Kidney glomerular epithelial cell (primary cell): ENCODE measurements around the gene TMEM247.
A peak's percentile ranks its signal among the peaks of the same experiment; 100 is the strongest.
"Not testable (repeated sequence)": the region's sequence is repeated elsewhere in the genome, so short reads cannot be mapped to it uniquely, and the experiment has no call there.

Experiments
- DNase-seq: peaks from one replicate; lab custom pipeline; 2025; lab: John Stamatoyannopoulos, UW

TMEM247 gene

DNA sequence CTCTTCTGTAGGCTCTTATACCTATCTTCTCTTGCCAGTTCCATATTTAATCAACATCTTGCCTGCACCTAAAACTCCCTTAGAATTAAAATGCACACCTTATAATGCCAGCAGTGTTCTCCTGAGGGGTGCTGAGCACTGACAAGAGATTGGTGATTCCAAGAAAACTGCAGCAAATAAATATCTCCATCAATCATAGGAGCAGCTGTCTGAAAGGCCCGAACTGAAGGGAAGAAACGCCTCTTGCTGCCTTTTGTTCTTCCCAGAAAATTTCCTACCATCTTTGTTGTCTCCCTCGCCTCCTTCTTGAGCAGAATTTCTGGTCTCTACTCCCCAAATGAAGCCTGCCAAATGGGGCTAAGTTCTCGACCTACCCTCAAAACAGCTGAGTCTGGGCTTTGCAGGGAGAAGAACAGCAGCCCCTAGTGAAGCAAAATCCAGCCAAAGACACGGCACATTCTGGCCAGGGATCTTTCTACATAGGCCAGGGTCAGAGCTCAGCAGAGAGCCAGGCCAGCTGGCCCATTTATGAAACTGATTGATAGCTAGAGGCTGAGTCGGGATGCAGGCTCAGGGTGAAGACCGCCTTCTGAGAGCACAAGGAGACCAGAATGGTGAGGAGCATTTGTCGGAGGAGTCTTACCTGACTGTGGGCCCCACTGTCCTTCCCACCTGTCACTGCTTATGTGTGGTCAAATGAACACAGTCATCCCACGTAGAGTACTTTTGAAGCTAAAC, 20.4 kb upstream of the TMEM247 start:
- DNase-seq = no peak

DNA sequence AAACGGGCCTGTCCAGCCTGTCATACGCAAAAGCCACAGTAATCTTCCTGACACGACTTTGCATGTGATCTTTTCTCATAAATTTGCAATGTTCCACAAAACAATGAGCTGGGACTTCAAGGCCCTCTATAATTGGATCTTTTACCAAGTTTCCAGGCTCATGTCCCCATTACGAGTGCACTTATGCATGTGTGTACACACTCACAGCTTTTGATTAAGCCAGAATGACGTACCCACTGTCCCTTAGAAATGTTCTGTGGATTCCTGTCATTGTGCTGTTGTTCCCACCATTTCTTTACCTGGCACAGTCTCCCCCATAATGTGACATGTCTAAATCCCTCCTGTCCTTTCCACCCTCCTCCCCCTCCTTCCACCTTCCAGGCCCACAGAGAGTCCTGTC, 19.7 kb upstream of the TMEM247 start:
- DNase-seq = no peak

DNA sequence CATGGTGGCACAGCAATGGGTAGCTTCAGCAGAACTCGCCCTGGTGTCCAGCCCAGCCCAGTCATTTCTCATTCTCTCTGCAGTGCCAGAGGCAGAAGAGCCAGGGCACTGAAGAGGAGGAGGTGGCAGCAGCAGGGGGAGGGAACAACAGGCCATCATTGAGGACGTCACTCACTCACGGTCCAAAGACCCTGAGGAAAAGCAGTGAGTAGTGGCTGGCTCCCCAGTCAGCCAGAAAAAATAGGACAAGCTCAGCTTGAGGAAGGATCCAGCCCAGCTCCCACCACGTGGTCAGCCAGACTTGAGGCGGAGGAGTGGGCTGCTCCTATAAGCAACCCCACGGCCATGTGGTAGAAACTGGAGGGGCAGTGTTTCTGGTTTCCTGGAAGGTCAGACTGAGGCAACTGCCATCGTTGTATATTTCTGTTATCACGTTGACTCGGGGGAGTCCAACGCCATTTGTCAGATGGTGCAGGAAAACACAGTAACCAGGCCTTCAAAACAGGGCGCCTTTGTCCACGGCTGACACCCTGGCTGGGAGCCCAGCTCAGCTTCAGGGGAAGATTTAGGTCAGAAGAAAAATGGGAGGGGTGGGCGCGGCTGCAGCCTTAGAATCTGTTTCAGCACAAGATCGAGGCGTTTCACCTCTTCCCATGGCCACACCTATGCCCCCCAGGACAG, 19.0 kb upstream of the TMEM247 start:
- DNase-seq = no peak

DNA sequence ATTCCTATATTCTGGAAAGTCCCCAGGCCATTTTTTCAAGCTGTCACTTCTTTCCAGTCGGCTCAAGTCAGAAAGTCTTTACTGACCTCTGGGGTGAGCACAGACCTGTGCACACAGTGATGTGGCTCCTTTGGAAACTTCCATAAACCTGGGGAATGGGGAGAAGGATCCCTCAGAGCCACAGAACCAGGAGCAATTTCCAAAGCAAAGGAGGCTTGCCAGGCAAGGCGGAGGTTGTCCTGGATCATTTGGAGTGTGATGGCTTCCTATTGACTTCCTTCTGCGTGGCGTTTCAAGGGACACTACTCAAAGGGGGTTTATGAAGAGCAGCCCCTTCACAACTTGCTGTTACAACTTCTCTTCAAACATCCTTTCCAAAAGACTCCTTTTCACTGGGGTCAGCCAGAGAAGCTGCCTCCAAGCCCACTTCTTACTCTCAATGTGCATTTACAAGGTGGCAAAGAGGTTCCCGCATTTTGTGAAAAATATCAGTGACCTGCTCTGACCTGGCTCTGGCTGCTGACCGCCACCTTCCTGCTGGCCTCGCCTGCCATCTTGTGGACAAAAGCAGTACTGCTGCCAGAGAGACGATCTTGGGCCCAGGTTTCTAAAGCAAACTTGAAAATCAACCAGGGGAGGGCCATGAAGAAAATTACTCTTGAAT, 18.2 kb upstream of the TMEM247 start:
- peak; percentile 51 for DNase-seq

DNA sequence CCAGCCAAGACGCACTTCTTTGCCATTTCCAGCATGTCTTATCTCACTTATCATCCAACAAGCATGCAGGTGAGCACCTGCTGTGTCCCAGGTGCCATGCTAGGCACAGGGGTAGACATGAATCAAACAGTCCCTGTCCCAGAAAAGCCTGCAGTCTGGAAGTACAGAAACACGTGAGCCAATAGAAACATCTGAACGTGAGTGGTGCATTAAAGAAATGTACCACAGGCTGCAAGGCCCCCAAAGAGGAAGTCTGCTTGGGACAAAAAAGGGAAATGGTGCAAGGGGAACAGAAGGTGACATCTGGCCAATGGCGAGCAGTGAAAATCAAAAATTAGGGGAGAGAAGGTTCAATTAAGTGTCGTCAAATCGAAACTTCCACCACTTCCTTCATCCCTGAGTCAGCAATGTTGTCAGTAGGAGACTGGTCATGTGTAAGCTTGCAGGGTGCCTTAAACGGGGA, 17.6 kb upstream of the TMEM247 start:
- DNase-seq = no peak

DNA sequence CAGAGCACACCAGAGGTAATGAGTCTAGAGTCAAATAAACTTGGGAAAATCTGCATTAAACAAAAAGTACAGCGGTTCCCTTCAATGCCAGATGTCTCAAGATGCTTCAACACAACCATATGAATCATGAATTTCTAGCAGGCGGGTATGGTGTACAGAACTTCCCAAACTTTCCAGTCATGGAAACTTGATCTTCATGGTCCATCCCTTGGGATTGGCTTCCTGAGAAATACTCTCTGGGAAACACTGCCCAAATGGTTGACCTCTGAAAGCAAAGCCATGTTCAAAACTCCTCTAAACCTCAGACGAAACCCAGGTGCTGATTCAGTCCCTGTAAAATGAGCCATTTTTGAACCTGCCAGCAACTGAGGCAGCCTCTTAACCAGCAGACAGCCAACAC, 16.4 kb upstream of the TMEM247 start:
- DNase-seq = no peak

DNA sequence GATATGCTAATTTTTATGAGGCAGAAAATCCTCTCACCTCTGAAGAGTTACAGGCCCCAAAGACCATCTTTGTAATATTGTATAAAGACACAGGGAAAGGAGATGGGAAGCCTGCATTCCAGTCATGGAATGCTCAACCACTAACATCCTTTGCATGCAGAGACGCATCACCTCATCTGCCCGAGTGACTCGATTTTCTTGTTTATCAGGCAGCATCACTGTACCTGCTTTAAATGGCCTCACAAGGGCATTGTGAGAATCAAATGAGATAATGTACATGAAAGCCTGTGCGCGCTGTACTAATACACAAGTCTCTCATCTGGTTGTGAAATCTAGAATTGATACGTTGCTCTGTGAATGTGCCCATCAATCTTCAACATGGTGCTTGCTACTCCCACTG, 10.2 kb upstream of the TMEM247 start:
- no peak for DNase-seq

DNA sequence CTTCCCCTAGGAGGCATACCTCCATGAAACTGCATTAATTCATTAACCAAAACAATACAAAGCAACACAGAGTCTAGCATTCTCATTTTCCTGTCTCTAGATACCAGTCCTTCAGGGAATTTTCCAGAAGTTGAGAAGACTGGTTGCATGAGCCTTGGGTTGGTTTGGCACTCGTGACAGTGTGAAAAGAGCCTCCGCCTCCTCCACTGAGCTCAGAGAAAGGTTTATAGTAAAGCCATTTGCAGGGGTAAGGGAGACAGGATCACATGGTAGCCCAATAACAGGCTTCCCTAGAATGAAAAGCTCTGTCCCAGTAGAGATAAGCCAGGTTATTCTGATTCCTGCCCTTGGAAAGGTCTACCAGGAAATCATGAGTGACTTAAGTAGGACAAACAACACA, 9.7 kb upstream of the TMEM247 start:
- DNase-seq = no peak

DNA sequence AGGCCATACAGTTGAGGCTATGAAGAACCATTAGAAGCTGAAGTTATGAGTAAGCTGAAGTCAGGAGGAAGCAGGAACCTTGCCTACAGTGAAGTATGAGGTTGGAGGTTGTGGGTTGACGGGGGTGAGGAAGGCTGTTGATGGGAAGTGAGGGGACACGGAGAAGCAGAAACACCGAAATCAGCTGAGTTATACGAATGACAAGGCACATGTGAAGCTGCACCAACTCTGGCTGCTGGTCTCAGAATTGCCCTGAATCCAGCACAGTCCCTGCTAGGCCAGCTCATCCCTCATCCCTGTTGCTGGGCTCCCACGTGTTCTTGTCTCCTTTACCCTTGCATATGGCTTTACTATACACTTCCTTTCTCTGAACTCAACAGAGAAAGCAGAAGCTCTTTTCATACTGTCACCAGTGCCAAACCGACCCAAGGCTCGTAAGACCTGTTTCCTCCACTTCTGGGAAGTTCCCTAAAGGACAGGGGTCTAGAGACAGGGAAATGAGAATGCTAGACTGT, 9.2 kb upstream of the TMEM247 start:
- DNase-seq = no peak

DNA sequence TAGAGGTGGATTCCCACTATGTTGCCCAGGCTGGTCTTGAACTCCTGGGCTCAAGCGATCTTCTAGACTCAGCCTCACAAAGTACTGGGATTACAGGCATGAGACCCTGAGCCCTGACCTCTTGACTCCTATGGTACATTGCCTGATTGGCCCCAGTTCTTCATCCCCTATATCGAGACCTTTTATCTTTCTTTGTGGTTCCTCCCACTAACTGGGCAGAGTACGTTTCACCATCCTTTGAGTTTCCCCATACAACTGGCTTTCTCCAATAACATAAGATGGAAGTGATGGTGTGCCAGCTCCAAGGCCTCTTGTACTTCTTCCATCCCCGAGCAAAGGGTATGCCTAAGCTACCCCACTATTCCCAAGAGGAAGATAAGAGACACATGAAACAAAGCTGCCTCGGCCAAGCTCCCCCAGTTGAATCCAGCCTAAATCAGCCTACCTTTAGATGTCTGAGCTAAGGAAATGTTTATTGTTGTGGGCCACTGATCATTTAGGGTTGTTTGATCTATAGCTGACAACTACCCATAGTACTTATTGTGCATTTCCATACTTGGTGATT, 8.3 kb upstream of the TMEM247 start:
- DNase-seq = no peak

DNA sequence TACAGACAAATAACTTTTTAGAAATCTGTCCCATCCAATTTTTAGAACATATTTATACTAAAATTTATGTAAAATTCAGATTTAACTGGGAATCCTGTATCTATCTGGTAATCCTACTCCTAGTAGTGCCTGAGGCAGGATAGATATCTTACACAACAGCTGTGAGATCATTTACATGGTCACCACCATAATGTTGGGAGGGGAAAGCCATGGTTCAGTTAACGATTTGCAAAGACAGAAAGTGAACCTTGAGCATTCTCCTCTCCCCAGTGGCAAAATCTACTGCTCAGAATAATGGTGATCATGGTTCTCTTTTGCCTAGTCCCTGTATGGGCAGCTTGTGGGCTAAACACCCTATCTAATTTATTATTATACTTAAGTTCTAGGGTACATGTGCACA, 7.7 kb upstream of the TMEM247 start:
- no peak for DNase-seq

DNA sequence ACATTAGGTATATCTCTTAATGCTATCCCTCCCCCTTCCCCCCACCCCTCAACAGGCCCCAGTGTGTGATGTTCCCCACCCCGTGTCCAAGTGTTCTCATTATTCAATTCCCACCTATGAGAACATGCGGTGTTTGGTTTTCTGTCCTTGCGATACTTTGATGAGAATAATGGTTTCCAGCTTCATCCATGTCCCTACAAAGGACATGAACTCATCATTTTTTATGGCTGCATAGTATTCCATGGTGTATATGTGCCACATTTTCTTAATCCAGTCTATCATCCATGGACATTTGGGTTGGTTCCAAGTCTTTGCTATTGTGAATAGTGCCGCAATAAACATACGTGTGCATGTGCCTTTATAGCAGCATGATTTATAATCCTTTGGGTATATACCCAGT, 7.2 kb upstream of the TMEM247 start:
- not testable (repeated sequence) for DNase-seq

DNA sequence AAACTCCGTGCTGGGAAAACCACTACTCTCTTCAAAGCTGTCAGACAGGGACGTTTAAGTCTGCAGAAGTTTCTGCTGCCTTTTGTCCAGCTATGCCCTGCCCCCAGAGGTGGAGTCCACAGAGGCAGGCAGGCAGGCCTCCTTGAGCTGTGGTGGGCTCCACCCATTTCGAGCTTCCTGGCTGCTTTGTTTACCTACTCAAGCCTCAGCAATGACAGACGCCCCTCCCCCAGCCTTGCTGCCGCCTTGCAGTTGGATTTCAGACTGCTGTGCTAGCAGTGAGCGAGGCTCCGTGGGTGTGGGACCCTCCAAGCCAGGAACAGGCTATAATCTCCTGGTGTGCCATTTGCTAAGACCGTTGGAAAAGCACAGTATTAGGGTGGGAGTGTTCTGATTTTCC, 1.9 kb upstream of the TMEM247 start:
- not testable (repeated sequence) for DNase-seq

DNA sequence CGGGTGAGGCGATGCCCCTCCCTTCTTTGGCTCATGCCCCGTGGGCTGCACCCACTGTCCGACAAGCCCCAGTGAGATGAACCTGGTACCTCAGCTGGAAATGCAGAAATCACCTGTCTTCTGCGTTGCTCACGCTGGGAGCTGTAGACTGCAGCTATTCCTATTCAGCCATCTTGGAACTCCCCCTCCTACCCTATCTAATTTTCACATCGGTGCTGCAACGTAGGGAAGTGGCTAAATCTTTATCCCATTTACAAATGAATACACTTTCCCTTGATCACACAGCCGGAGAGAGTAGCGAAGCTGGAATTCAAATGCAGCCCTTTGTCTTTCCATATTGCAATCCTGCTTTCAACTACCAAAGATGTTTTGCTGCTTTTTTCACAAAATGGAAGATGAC, 1.4 kb upstream of the TMEM247 start:
- no peak for DNase-seq

DNA sequence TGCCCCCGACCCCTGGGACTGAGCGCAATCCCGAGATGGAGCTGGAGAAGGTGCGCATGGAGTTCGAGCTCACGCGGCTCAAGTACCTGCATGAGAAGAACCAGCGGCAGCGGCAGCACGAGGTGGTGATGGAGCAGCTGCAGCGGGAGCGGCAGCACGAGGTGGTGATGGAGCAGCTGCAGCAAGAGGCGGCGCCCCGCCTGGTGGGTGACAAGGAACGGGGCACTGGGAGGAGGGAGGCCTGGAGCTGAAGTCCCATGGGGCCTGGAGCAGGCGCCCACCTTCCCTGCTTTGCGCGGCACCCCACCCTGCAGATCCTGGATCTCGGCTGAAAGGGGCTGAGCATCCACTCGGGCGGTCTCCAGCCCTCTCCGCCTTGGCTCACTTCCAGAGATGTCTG, 1.2 kb downstream of the TMEM247 start:
- no peak for DNase-seq

DNA sequence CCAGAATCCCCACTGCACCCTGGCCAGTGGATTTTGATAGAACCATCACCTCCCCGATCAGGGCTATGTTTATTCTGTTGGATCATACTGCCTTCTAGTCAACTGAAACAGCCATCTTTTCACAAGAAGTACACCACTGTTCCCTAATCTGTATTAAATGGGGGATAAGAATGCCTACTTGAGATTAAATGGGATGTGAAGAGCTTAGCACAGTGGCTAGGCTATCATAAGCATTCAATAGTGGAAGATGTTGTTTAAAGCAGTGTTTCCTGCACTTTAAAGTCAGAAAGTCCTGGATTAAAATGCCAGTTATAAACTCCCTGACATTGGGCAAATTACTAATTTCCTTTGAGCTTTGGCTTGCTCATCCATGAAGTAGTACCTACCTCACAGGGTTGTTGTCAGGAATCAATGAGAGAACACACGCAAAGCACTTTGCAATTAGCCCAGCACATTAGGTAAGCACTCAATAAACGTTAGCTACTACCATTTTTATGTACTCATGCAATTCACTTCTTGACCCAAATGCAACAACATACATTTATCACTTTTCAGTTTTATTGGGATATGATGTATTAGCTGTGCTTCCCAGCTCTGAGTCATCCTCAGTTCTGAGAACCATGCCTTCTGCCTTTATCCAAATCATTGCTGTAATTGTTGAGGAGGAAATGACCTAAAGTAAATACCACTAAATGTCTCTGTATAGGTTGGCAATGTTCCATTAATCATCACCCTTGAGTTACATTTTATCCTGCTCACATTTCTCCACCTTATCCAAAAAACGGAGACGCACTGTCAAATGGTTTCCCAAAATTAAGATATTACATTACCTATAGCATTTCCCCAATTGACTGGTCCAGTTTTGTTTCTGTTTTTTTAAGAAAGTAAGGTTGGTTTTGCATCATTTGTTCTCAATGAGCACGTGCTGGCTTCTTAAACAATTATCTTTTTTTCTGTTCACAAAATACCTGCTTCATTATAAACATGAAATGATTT, 2.1 kb downstream of the TMEM247 start:
- DNase-seq = peak; percentile 50

DNA sequence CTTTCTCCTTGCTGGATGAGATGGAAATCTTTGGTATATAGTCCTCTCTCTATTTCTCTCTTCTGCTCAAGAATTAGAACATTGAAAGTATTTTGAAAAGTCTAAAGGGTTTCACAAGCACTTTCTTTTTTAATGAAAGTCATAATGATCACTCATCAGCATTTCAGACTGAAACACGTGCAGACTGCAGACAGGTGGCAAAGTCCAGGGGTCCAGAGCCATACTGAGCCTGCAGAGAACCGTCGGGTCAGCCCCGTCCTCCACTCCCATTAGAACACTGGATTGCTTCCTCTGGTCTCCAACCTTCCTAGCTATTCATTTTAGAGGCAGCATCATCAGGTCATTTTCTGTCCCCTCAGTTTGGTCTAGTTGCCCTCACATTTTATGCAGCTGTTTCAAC, 3.1 kb downstream of the TMEM247 start:
- no peak for DNase-seq

DNA sequence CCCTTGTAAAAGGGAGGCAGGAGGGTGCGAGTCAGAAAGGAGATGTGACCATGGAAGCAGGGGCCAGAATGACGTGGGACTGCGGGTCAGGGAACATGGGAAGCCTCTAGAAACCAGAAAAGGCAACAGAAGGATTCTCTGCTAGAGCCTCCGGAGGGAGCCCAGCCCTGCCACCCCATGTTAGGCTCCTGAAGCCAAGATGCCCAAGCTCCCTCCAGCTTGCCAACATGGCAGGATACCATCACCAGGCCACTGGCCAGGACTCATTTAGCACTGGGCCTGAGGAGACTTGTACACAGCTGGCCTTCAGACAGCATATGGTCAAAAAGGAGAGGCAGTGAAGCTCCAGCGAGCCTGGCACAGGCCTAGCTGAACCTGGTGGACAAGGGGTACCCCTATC, 5.6 kb downstream of the TMEM247 start:
- DNase-seq = no peak

DNA sequence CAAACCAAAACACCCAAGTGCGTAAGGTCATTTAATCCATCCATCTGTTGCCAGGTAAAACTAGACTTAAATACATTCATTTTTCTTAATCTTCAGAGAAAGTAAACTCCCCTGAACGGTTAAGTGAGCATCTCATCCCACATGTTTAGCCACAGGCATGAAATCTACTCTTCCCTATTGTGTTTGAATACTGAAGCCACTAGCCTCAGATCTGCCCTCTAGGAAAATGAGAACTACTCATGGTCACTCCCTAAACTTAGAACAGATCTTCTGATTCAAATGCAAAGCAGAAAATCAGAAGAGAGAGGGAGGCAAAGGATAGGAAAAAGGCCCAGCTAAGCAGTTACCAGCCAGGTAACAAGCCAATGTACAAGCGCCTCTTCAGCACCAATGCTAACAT, 7.1 kb downstream of the TMEM247 start:
- DNase-seq = peak; percentile 67

DNA sequence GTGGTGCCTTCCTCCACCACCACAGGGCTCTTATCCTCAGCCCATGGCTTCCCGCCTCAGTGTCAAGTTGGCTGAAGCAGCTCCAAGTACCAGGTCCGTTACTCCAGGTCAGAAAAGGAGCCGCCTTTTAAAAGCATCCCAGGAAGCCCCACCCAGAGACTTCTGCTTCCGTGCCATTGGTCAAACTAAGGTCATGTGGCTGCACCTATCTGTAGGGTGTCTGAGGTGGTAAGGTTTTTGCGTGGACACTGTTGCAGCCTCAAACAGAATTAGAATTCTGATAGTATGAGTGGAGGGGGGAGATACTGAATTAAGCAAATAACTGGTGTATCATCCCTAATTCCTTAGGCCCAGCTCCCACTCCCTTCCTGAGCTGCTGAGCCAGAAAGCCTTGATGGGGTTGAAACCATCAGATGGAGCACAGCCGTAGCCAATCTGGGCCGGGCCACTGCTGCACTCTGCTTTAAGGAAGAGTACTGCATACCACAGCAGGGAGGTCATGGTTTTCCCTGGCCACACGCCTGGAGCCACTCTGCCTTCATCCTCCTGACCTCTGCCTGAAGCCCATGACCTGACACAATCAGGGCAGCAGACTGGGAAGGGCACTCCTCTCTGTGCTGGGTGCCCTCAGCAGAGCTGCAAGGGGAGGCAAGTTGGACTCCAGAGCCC, 8.4 kb downstream of the TMEM247 start:
- DNase-seq = peak; percentile 38

DNA sequence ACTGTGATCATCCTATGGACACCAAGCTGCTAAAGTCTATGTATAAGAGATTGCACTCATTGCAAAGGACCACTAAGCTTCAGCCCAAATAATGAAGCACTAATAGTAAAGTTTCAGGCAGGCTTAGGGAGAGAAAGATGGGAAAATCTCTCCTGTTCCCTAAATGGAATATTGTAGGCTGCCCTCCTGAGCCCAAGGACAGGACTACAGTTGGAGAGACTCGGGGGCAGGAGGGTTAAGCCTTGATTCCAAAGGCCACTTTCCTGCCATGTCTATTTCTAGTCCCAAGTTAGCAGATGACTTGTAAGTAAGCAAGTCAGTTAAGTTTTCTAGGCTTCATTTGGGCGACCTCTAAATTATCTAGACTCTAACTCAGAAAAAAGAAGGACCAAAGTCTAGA, 9.0 kb downstream of the TMEM247 start:
- DNase-seq = no peak
